Amygdala (tissue), 56 donors: ENCODE results near the gene PRADC1.
A peak's percentile ranks its signal among the peaks of the same experiment; 100 is the strongest.

Experiments used
- DNase-seq, 56 donors: peaks; one replicate each; lab custom pipeline; 2025; lab: John Stamatoyannopoulos, UW

The PRADC1 gene

GRCh38 chr2:73239776-73240175 is 6.7 kb upstream of the PRADC1 start:
- no peak for DNase-seq

GRCh38 chr2:73238976-73239375 is 5.9 kb upstream of the PRADC1 start:
- peak in 1 of 56 donors; percentile 9 for DNase-seq

- DNase-seq = no peak
Measured at GRCh38 chr2:73238149-73238548, 5.1 kb upstream of the PRADC1 start.

- DNase-seq = no peak
Measured at GRCh38 chr2:73237168-73237567, 4.1 kb upstream of the PRADC1 start.

GRCh38 chr2:73235315-73236028 is 2.4 kb upstream of the PRADC1 start:
- DNase-seq = no peak

- peak; percentile 43 to 96 (median 90) for DNase-seq
Measured at GRCh38 chr2:73233932-73234832, 1.1 kb upstream of the PRADC1 start, which contains the start of gene CCT7. CCT7 (plus strand) TSS chr2:73234308; CDS start chr2:73234379, 71 bp downstream.

GRCh38 chr2:73232403-73233153 is 461 bp downstream of the PRADC1 start:
- peak in 9 of 56 donors; percentile 45 to 80 (median 58) for DNase-seq

GRCh38 chr2:73228631-73229030 is 4.4 kb downstream of the PRADC1 start:
- DNase-seq = no peak

- DNase-seq = no peak
Measured at GRCh38 chr2:73227086-73227485, 6.0 kb downstream of the PRADC1 start.

GRCh38 chr2:73225513-73226360 is 7.3 kb downstream of the PRADC1 start:
- DNase-seq = no peak

GRCh38 chr2:73223821-73224220 is 9.2 kb downstream of the PRADC1 start:
- DNase-seq = no peak

GRCh38 chr2:73218298-73218697 is 14.7 kb downstream of the PRADC1 start:
- no peak for DNase-seq

- no peak for DNase-seq
Measured at GRCh38 chr2:73217826-73218225, 15.2 kb downstream of the PRADC1 start.

- DNase-seq = no peak
Measured at GRCh38 chr2:73217160-73217559, 15.9 kb downstream of the PRADC1 start.

GRCh38 chr2:73215254-73215653 is 17.8 kb downstream of the PRADC1 start:
- no peak for DNase-seq

GRCh38 chr2:73214120-73215035 is 18.7 kb downstream of the PRADC1 start, which contains the start of gene SMYD5:
SMYD5 (plus strand) TSS chr2:73214245; CDS start chr2:73214267, 22 bp downstream.
- DNase-seq = peak in 54 of 56 donors; percentile 14 to 85 (median 70)

- DNase-seq = peak in 47 of 56 donors; percentile 4 to 73 (median 31)
Measured at GRCh38 chr2:73212448-73213176, 20.4 kb downstream of the PRADC1 start.

GRCh38 chr2:73212098-73212447 is 21.0 kb downstream of the PRADC1 start:
- DNase-seq = no peak
